Vagina (tissue), 2 donors: ENCODE results near the gene SLC25A1.

Source experiments
- CTCF ChIP-seq, 3 experiments: fragments of 450-650 bp in 2 of 3; fragments of 200-600 bp in 1 of 3; sonication (generic) in 1 of 3; IDR thresholded peaks; one replicate each; pipeline ENCODE4 v1.5.1; 2017 to 2019; ENCODE audit warnings: antibody characterized with exemption in 3 of 3, mild to moderate bottlenecking in 2 of 3, moderate library complexity in 2 of 3
- POLR2A ChIP-seq, 2 donors: fragments of 450-650 bp; IDR thresholded peaks; one replicate each; pipeline ENCODE4 v1.6.1; 2017; ENCODE audit warnings: antibody characterized with exemption in 2 of 2, mild to moderate bottlenecking in 2 of 2, moderate library complexity in 2 of 2

DNA sequence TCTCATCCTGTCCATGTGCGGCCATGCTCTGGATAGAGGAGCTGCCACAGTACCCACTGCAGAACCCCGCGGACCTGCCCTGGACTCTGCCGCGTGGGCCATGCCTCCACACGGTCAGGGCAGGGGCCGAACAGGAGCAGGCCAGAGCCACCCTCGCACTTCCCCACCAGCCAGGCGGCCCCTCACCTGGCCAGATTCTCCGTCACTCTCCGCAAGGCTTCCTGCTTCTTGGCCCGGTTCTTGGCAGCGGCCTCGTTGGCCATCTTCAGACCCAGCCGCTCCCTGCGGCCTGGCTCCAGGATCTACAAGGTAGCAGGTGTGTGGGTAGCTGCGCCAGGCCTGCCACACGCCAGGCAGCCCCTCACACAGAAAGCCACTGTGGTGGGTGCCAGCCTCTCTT lies 43.7 kb downstream of the SLC25A1 start:
- TF ChIP-seq CTCF (IDR thresholded peaks at IDR 0.05): no peak
- TF ChIP-seq POLR2A (IDR thresholded peaks at IDR 0.05): no peak
